Nephron progenitor cell (in vitro differentiated cells): ENCODE results near the gene MUC20.
A peak's percentile ranks its signal among the peaks of the same experiment; 100 is the strongest.
"Not testable (repeated sequence)": the region's sequence is repeated elsewhere in the genome, so short reads cannot be mapped to it uniquely, and the experiment has no call there.

ENCODE experiments used
- DNase-seq: peaks from one replicate; pipeline ENCODE4 v3.0.0; 2021
- H3K27ac Mint-ChIP-seq: 2 replicates; pipeline ENCODE4 v1.8.0; 2021; ENCODE audit warnings: mild to moderate bottlenecking, moderate library complexity, mixed read lengths
- H3K27me3 Mint-ChIP-seq: 2 replicates; pipeline ENCODE4 v1.8.0; 2021; ENCODE audit warnings: mild to moderate bottlenecking, low read depth, mixed read lengths; ENCODE audit not compliant: poor library complexity
- H3K36me3 Mint-ChIP-seq: 2 replicates; pipeline ENCODE4 v1.8.0; 2021; ENCODE audit warnings: low read depth, mixed read lengths
- H3K4me1 Mint-ChIP-seq: 2 replicates; pipeline ENCODE4 v1.8.0; 2021; ENCODE audit warnings: mixed read lengths
- H3K4me3 Mint-ChIP-seq: 2 replicates; pipeline ENCODE4 v1.8.0; 2021; ENCODE audit warnings: mild to moderate bottlenecking, moderate library complexity, mixed read lengths
- H3K9me3 Mint-ChIP-seq: 2 replicates; pipeline ENCODE4 v1.8.0; 2021; ENCODE audit warnings: mild to moderate bottlenecking, moderate library complexity, mixed read lengths
- TF ChIP-seq, protein P1 (sequence below): fragments of 200-600 bp; sonication (generic); IDR thresholded peaks from 2 replicates; pipeline ENCODE4 v1.5.0; 2021; ENCODE audit warnings: antibody characterized with exemption

Gene MUC20

DNA sequence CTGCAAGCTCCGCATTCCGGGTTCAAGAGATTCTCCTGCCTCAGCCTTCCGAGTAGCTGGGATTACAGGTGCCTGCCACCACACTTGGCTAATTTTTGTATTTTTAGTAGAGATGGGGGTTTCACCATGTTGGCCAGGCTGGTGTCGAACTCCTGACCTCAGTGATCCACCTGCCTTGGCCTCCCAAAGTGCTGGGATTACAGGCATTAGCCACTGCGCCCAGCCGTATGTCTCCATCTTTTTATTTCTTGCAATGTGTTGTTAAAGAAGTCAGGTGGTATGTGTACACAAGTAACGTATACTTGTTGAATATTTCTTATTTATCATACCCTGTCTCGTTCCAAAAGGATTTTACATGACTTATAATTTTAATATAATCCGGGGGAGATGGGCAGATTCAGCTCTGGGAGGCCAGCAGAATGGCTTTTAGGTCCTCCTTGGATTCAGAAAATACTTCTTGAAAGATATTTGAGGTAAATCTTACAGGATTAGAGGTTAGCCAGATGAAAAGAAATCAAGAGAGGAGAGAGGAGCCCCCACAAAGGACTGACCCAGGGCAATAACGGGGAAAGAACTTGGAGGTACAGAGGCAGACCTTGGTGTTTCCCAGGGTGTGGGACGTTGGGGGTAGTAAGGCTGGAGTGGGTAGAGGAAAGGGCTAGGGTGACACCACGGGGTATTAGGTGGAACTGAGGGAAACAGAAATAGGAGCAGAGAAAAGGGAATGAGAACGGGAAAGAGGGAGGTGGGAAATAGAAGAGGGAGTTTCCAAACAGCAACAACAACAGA is 27.2 kb upstream of the MUC20 start:
- Mint-ChIP-seq H3K27me3 (no peaks in the 10 kb centered on the region), H3K4me1 (peaks cover 24% of the 10 kb centered on the region), H3K4me3 (no peak overlapping the region), H3K9me3 (no peaks in the 10 kb centered on the region), H3K36me3 (peaks cover 67% of the 10 kb centered on the region), H3K27ac (no peak overlapping the region)
- TF ChIP-seq, protein P1, sequence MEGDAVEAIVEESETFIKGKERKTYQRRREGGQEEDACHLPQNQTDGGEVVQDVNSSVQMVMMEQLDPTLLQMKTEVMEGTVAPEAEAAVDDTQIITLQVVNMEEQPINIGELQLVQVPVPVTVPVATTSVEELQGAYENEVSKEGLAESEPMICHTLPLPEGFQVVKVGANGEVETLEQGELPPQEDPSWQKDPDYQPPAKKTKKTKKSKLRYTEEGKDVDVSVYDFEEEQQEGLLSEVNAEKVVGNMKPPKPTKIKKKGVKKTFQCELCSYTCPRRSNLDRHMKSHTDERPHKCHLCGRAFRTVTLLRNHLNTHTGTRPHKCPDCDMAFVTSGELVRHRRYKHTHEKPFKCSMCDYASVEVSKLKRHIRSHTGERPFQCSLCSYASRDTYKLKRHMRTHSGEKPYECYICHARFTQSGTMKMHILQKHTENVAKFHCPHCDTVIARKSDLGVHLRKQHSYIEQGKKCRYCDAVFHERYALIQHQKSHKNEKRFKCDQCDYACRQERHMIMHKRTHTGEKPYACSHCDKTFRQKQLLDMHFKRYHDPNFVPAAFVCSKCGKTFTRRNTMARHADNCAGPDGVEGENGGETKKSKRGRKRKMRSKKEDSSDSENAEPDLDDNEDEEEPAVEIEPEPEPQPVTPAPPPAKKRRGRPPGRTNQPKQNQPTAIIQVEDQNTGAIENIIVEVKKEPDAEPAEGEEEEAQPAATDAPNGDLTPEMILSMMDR: no peak
- DNase-seq: no peak

DNA sequence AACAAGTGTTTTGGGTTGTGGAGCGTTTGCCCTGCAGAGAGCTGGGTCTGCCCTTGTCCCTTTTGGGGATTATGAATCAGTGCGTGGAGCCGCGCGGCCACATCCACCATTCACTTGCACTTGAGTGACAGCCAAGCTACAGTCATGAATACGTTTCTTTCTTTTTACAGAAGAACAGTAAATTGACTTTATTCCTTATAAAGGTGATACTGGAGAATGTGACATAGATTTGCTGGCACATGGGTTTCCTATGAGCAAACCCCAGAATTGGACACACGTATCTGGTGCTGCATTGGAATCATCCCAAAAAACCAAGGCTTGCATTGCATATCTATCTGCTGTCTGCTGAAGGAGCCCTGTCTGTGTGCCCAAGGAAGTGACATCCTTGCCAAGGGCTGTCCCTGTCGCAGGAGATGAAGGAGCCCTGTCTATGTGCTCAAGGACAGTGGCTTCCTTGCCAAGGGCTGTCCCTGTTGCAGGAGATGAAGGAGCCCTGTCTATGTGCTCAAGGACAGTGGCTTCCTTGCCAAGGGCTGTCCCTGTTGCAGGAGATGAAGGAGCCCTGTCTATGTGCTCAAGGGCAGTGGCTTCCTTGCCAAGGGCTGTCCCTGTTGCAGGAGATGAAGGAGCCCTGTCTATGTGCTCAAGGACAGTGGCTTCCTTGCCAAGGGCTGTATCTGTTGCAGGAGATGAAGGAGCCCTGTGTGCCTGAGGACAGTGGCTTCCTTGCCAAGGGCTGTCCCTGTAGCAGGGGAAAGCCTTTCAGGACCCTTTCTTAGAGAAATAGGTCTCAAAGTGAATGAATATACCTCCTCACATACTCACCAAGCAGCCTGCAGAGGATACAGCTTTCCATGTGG is 26.3 kb upstream of the MUC20 start:
- not testable (repeated sequence) for H3K4me3 Mint-ChIP-seq, H3K9me3 Mint-ChIP-seq, H3K27me3 Mint-ChIP-seq, DNase-seq, H3K27ac Mint-ChIP-seq
- Mint-ChIP-seq H3K36me3 (peaks cover 65% of the 10 kb centered on the region), H3K4me1 (peaks cover 29% of the 10 kb centered on the region)

DNA sequence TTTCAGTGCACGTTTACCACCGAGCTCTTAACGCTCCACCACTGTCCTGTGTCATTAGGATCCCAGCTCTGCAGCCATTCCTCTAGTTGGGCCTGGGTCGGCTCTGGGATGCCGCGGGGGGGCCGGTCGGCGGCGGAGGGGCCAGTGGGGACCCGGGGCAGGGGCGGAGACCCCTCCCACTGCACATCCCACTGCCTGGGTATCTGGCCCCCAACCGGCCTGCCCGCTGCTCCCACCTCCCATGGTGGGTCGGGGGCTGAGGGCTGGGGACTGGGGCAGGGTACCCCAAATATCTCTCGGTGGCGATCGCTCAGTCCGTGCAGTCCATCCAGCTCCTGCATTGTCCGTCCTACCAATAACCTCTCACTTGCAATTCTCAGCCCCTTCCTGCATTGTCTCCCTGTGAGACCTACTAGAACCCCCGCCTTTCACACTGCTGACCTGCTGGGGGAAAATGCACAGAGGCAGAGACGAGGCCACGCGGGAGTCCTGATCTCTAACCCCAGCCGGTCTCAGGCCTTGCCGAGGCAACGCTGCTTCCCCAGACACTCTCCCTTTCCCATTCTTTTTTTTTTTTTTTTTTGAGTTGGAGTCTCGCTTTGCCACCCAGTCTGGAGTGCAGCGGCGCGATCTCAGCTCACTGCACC is 24.0 kb upstream of the MUC20 start:
- Mint-ChIP-seq H3K36me3 (peaks cover 57% of the 10 kb centered on the region), H3K4me1 (peaks cover 34% of the 10 kb centered on the region), H3K9me3 (no peaks in the 10 kb centered on the region), H3K4me3 (no peak overlapping the region), H3K27ac (peak overlapping the region; percentile 47), H3K27me3 (no peaks in the 10 kb centered on the region)
- no peak for DNase-seq
- TF ChIP-seq, protein P1: no peak

DNA sequence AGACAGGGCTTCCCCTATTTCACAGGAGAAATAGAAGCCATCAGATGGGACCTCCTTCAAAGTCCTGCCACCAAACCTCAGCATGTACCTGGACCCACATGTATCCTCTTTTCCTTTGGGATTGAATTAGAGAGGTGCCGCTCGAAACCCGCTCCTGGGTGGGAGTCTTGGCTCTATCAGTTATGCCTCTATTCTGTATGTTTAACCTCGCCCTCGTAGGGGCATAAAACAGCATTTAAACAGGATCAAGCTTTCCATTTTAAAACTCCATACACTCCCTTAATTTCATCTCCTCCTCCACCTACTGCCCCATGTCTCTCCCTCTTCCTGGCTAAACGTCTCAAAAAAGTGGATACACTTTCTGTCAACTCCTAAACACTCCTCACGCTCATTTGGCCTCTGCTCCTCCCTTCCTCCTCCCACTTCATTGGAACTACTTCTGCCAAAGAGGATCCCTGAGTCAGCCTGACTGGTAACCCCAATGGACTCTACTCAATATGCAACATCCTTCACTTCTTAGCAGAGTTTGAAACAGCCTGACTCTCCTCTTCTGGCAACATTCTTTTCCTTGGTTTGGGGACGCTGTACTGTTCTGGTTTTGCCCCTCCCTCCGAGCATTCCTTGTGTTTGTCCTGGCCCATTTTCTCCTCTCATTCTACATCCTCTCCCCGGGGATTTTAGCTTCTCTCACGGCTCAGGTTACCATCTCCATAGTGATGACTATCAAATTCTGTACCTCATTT is 23.0 kb upstream of the MUC20 start:
- peak overlapping the region; percentile 8 for H3K27ac Mint-ChIP-seq
- H3K4me3 Mint-ChIP-seq: peak overlapping the region; percentile 6
- DNase-seq: no peak
- peaks cover 34% of the 10 kb centered on the region for H3K4me1 Mint-ChIP-seq
- H3K36me3 Mint-ChIP-seq: peaks cover 47% of the 10 kb centered on the region
- no peaks in the 10 kb centered on the region for H3K9me3 Mint-ChIP-seq
- H3K27me3 Mint-ChIP-seq: no peaks in the 10 kb centered on the region
- TF ChIP-seq, protein P1: no peak

DNA sequence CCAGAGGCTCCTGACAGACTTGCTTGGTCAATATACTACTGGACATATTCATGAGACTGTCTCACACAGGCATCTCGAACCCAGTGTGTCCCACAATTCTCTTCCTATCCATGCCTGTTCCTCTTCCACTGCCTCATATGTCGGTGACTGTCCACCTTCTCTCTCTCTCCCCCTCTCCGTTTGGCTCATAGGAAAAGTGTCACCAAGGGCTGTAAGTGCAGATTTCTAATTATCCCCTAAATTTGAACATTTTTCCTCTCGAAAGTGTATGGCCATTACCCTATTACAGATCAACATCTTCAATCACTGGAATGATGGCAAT is 22.5 kb upstream of the MUC20 start:
- Mint-ChIP-seq H3K27me3 (no peaks in the 10 kb centered on the region), H3K9me3 (no peaks in the 10 kb centered on the region), H3K27ac (peak overlapping the region; percentile 20), H3K4me1 (peaks cover 34% of the 10 kb centered on the region), H3K4me3 (peak overlapping the region; percentile 6), H3K36me3 (peaks cover 44% of the 10 kb centered on the region)
- TF ChIP-seq, protein P1: no peak
- DNase-seq: no peak
